ENCODE data around the gene SEMA3F.
"Not testable (repeated sequence)": the region's sequence is repeated elsewhere in the genome, so short reads cannot be mapped to it uniquely, and the experiment has no call there.

SEMA3F gene

GRCh38 chr3:50218448-50218847, 63.3 kb downstream of the SEMA3F start:
- DNase-seq, result no peak
- no peak overlapping the region for H3K4me3 Mint-ChIP-seq
- peaks cover 3% of the 10 kb centered on the region for H3K4me1 Mint-ChIP-seq
- no peaks in the 10 kb centered on the region for H3K9me3 Mint-ChIP-seq
- H3K36me3 Mint-ChIP-seq, result no peaks in the 10 kb centered on the region
- CTCF ChIA-PET, result interaction anchor here (1.4 to 12.9 kb wide), 4 partner anchors 8 to 28 kb away, joined by 5 to 202 read pairs (median 7); partner anchors contain the start of gene GNAT1
- H3K27ac Mint-ChIP-seq, result no peak overlapping the region
- H3K27me3 Mint-ChIP-seq, result peaks cover 16% of the 10 kb centered on the region

- Mint-ChIP-seq H3K9me3 (no peaks in the 10 kb centered on the region), H3K27ac (no peak overlapping the region), H3K4me1 (peaks cover 3% of the 10 kb centered on the region), H3K27me3 (peaks cover 17% of the 10 kb centered on the region), H3K36me3 (no peaks in the 10 kb centered on the region), H3K4me3 (no peak overlapping the region)
- no peak for DNase-seq
- CTCF ChIA-PET, result interaction anchor here (1.0 to 12.9 kb wide), 4 partner anchors 9 to 39 kb away, joined by 3 to 202 read pairs (median 6); partner anchors contain the start of gene GNAT1
Measured at GRCh38 chr3:50219285-50219684, 64.2 kb downstream of the SEMA3F start.

- H3K27me3 Mint-ChIP-seq, result peaks cover 25% of the 10 kb centered on the region
- peaks cover 7% of the 10 kb centered on the region for H3K4me1 Mint-ChIP-seq
- CTCF ChIA-PET, result interaction anchor here (0.9 to 12.9 kb wide), 5 partner anchors 10 to 98 kb away, joined by 3 to 202 read pairs (median 4); partner anchors contain the start of gene GNAT1
- no peaks in the 10 kb centered on the region for H3K9me3 Mint-ChIP-seq
- H3K27ac Mint-ChIP-seq, result no peak overlapping the region
- H3K36me3 Mint-ChIP-seq, result no peaks in the 10 kb centered on the region
- H3K4me3 Mint-ChIP-seq, result no peak overlapping the region
- DNase-seq, result no peak
Measured at GRCh38 chr3:50220109-50220508, 65.0 kb downstream of the SEMA3F start.

GRCh38 chr3:50221051-50221410, 65.9 kb downstream of the SEMA3F start:
- H3K36me3 Mint-ChIP-seq, result no peaks in the 10 kb centered on the region
- peaks cover 34% of the 10 kb centered on the region for H3K27me3 Mint-ChIP-seq
- no peak for DNase-seq
- no peak overlapping the region for H3K4me3 Mint-ChIP-seq
- no peaks in the 10 kb centered on the region for H3K9me3 Mint-ChIP-seq
- peaks cover 14% of the 10 kb centered on the region for H3K4me1 Mint-ChIP-seq
- no peak overlapping the region for H3K27ac Mint-ChIP-seq
- CTCF ChIA-PET, result interaction anchor here (0.8 to 12.9 kb wide), 6 partner anchors 13 to 98 kb away, joined by 3 to 202 read pairs (median 4); partner anchors contain the start of gene GNAT1

GRCh38 chr3:50221411-50222168, 66.5 kb downstream of the SEMA3F start:
- no peaks in the 10 kb centered on the region for H3K9me3 Mint-ChIP-seq
- peaks cover 32% of the 10 kb centered on the region for H3K27me3 Mint-ChIP-seq
- no peak overlapping the region for H3K4me3 Mint-ChIP-seq
- CTCF ChIA-PET, result interaction anchor here (0.8 to 12.9 kb wide), 5 partner anchors 19 to 99 kb away, joined by 3 to 202 read pairs (median 3); partner anchors contain the start of gene GNAT1
- no peak for DNase-seq
- peaks cover 17% of the 10 kb centered on the region for H3K4me1 Mint-ChIP-seq
- no peak overlapping the region for H3K27ac Mint-ChIP-seq
- no peaks in the 10 kb centered on the region for H3K36me3 Mint-ChIP-seq

- no peaks in the 10 kb centered on the region for H3K9me3 Mint-ChIP-seq
- peaks cover 21% of the 10 kb centered on the region for H3K4me1 Mint-ChIP-seq
- no peak overlapping the region for H3K4me3 Mint-ChIP-seq
- no peak for DNase-seq
- peaks cover 30% of the 10 kb centered on the region for H3K27me3 Mint-ChIP-seq
- H3K36me3 Mint-ChIP-seq, result no peaks in the 10 kb centered on the region
- CTCF ChIA-PET, result interaction anchor here (0.7 to 12.9 kb wide), 3 partner anchors 28 to 100 kb away, joined by 3 to 202 read pairs (median 4); partner anchors contain the start of gene GNAT1
- no peak overlapping the region for H3K27ac Mint-ChIP-seq
Measured at GRCh38 chr3:50222169-50222528, 67.0 kb downstream of the SEMA3F start.

- no peak for DNase-seq
- no peaks in the 10 kb centered on the region for H3K9me3 Mint-ChIP-seq
- H3K36me3 Mint-ChIP-seq, result no peaks in the 10 kb centered on the region
- H3K4me1 Mint-ChIP-seq, result peaks cover 41% of the 10 kb centered on the region
- H3K4me3 Mint-ChIP-seq, result no peak overlapping the region
- peaks cover 25% of the 10 kb centered on the region for H3K27me3 Mint-ChIP-seq
- H3K27ac Mint-ChIP-seq, result no peak overlapping the region
- CTCF ChIA-PET, result interaction anchor here (1.4 to 12.9 kb wide), 5 partner anchors 19 to 104 kb away, joined by 5 to 202 read pairs (median 23); partner anchors contain the start of gene GNAT1
Measured at GRCh38 chr3:50224639-50225038, 69.5 kb downstream of the SEMA3F start.

GRCh38 chr3:50226888-50227389, 71.8 kb downstream of the SEMA3F start:
- Mint-ChIP-seq H3K9me3 (no peaks in the 10 kb centered on the region), H3K36me3 (peaks cover 2% of the 10 kb centered on the region), H3K27me3 (peaks cover 25% of the 10 kb centered on the region), H3K4me3 (peak overlapping the region; percentile 90), H3K4me1 (peaks cover 42% of the 10 kb centered on the region), H3K27ac (peak overlapping the region; percentile 87)
- CTCF ChIA-PET, result interaction anchor here (0.7 to 12.9 kb wide), 15 partner anchors 9 to 106 kb away, joined by 3 to 202 read pairs (median 11); partner anchors contain the start of genes GNAI2, GNAT1, LSMEM2 and SEMA3B
- DNase-seq, result no peak

GRCh38 chr3:50227390-50228183, 72.5 kb downstream of the SEMA3F start:
- CTCF ChIA-PET, result interaction anchor here (0.6 to 12.9 kb wide), 13 partner anchors 8 to 97 kb away, joined by 3 to 202 read pairs (median 9); partner anchors contain the start of genes GNAI2, GNAT1 and SEMA3B

GRCh38 chr3:50228184-50228763, 73.2 kb downstream of the SEMA3F start:
- H3K27me3 Mint-ChIP-seq, result peaks cover 28% of the 10 kb centered on the region
- H3K9me3 Mint-ChIP-seq, H3K36me3 Mint-ChIP-seq, DNase-seq: not testable (repeated sequence)
- peak overlapping the region; percentile 91 for H3K27ac Mint-ChIP-seq
- H3K4me3 Mint-ChIP-seq, result peak overlapping the region; percentile 90
- peaks cover 44% of the 10 kb centered on the region for H3K4me1 Mint-ChIP-seq
- CTCF ChIA-PET, result interaction anchor here (0.6 to 12.9 kb wide), 10 partner anchors 8 to 92 kb away, joined by 3 to 202 read pairs (median 20); partner anchors contain the start of genes GNAI2, GNAT1 and SEMA3B

More at GRCh38 chr3:50227390-50228183, 72.5 kb downstream of the SEMA3F start:
- peak overlapping the region; percentile 91 for H3K27ac Mint-ChIP-seq
- H3K27me3 Mint-ChIP-seq, result peaks cover 25% of the 10 kb centered on the region
- peaks cover 2% of the 10 kb centered on the region for H3K36me3 Mint-ChIP-seq
- no peaks in the 10 kb centered on the region for H3K9me3 Mint-ChIP-seq
- peaks cover 42% of the 10 kb centered on the region for H3K4me1 Mint-ChIP-seq
- peak; percentile 94 for DNase-seq
- peak overlapping the region; percentile 90 for H3K4me3 Mint-ChIP-seq

GRCh38 chr3:50229490-50229889, 74.4 kb downstream of the SEMA3F start:
- CTCF ChIA-PET, result interaction anchor here (0.9 to 12.9 kb wide), 7 partner anchors 14 to 46 kb away, joined by 4 to 202 read pairs (median 24); partner anchors contain the start of genes GNAT1 and SEMA3B
- Mint-ChIP-seq H3K27me3 (peaks cover 21% of the 10 kb centered on the region), H3K4me3 (peak overlapping the region; percentile 24), H3K9me3 (no peaks in the 10 kb centered on the region), H3K4me1 (peaks cover 50% of the 10 kb centered on the region), H3K27ac (peak overlapping the region; percentile 1), H3K36me3 (peaks cover 2% of the 10 kb centered on the region)
- DNase-seq, result no peak

- no peaks in the 10 kb centered on the region for H3K9me3 Mint-ChIP-seq
- peaks cover 52% of the 10 kb centered on the region for H3K4me1 Mint-ChIP-seq
- H3K36me3 Mint-ChIP-seq, result peaks cover 2% of the 10 kb centered on the region
- peaks cover 13% of the 10 kb centered on the region for H3K27me3 Mint-ChIP-seq
- no peak overlapping the region for H3K4me3 Mint-ChIP-seq
- DNase-seq, result no peak
- H3K27ac Mint-ChIP-seq, result no peak overlapping the region
- CTCF ChIA-PET, result interaction anchor here (1.2 to 8.2 kb wide), 2 partner anchors 18 to 37 kb away, joined by 3 to 112 read pairs; no protein-coding TSS in a partner anchor
Measured at GRCh38 chr3:50230104-50230793, 75.1 kb downstream of the SEMA3F start.

GRCh38 chr3:50230794-50231125, 75.6 kb downstream of the SEMA3F start:
- CTCF ChIA-PET, result interaction anchor here (1.2 to 8.2 kb wide), 2 partner anchors 18 to 37 kb away, joined by 3 to 112 read pairs; no protein-coding TSS in a partner anchor
- no peak overlapping the region for H3K4me3 Mint-ChIP-seq
- no peaks in the 10 kb centered on the region for H3K9me3 Mint-ChIP-seq
- H3K27me3 Mint-ChIP-seq, result peaks cover 8% of the 10 kb centered on the region
- DNase-seq, result no peak
- H3K27ac Mint-ChIP-seq, result no peak overlapping the region
- H3K4me1 Mint-ChIP-seq, result peaks cover 54% of the 10 kb centered on the region
- H3K36me3 Mint-ChIP-seq, result peaks cover 2% of the 10 kb centered on the region
